Breast epithelium (tissue), 4 donors: ENCODE measurements around the gene ISG15. TPM values are rescaled to one million over a fixed set of nuclear protein-coding genes. Genes with fewer than 3 reads are reported as not detected.

Experiments
- DNase-seq, 2 donors: peaks; one replicate each; pipeline ENCODE4 v3.0.0-alpha.2; 2019; ENCODE audit warnings: low spot score in 2 of 2
- H3K27ac ChIP-seq, 2 donors: fragments of 200-600 bp; sonication (generic) in 1 of 2; one replicate each; pipeline ENCODE4 v1.5.1; 2016 to 2019; ENCODE audit warnings: mild to moderate bottlenecking in 1 of 2
- H3K27me3 ChIP-seq, 2 donors: fragments of 200-600 bp; sonication (generic) in 1 of 2; one replicate each; pipeline versions ENCODE4 v1.5.1 to v1.6.0; 2017 to 2019; ENCODE audit warnings: control low read depth in 1 of 2, mild to moderate bottlenecking in 1 of 2
- H3K36me3 ChIP-seq: fragments of 200-600 bp; one replicate; pipeline ENCODE4 v1.5.1; 2019
- H3K4me1 ChIP-seq, 2 donors: fragments of 200-600 bp; sonication (generic); one replicate each; pipeline ENCODE4 v1.5.1; 2016 to 2019; ENCODE audit warnings: control low read depth in 1 of 2
- H3K4me3 ChIP-seq, 3 donors: fragments of 200-600 bp; sonication (generic); 1 replicate in 2 of 3; 2 replicates in 1 of 3; pipeline ENCODE4 v1.5.1; 2016 to 2019; ENCODE audit warnings: mild to moderate bottlenecking in 3 of 3, moderate library complexity in 2 of 3
- H3K9me3 ChIP-seq, 2 donors: fragments of 200-600 bp; sonication (generic) in 1 of 2; one replicate each; pipeline ENCODE4 v1.5.1; 2016 to 2019; ENCODE audit warnings: control low read depth in 1 of 2
- POLR2A ChIP-seq: fragments of 450-650 bp; IDR thresholded peaks from one replicate; pipeline ENCODE4 v1.6.1; 2016; ENCODE audit warnings: antibody characterized with exemption, mild to moderate bottlenecking, moderate library complexity
- POLR2AphosphoS5 ChIP-seq, 3 donors: sonication (generic); formaldehyde crosslinking; IDR thresholded peaks; one replicate each; pipeline ENCODE4 v1.6.1; 2017; ENCODE audit warnings: antibody characterized with exemption in 3 of 3
- intact Hi-C: fragments of 100-400 bp; cut with DNase I; formaldehyde crosslinking; loops from one replicate; pipeline ENCODE4 v1.15.1; 2023; ENCODE audit warnings: low total_unique reads
- total RNA-seq, 3 donors: library from RNA; depleted of rRNA; stranded (reverse); fragments of >200 nt; gene quantifications; one replicate each; pipeline ENCODE4 v1.1.0, GENCODE V29; 2016
- TF ChIP-seq, protein P1 (sequence below), 3 donors: fragments of 450-650 bp; IDR thresholded peaks; one replicate each; pipeline ENCODE4 v1.5.1; 2016 to 2017; ENCODE audit warnings: antibody characterized with exemption in 3 of 3, mild to moderate bottlenecking in 3 of 3, moderate library complexity in 3 of 3

Gene ISG15
- total RNA-seq, 3 donors from 2014 or later, result 15.5 to 31.5 (median 18.0) TPM

GRCh38 chr1:1041092-1041523, 27.8 kb downstream of the ISG15 start:
- H3K4me1 ChIP-seq, result peaks cover 7 to 8% of the 10 kb centered on the region in 2 donors
- H3K27me3 ChIP-seq, result no peaks in the 10 kb centered on the region
- H3K36me3 ChIP-seq, result no peaks in the 10 kb centered on the region
- no peak for DNase-seq
- TF ChIP-seq POLR2A (no peak), POLR2AphosphoS5 (IDR thresholded peaks at IDR 0.05) (no peak)
- TF ChIP-seq, protein P1, sequence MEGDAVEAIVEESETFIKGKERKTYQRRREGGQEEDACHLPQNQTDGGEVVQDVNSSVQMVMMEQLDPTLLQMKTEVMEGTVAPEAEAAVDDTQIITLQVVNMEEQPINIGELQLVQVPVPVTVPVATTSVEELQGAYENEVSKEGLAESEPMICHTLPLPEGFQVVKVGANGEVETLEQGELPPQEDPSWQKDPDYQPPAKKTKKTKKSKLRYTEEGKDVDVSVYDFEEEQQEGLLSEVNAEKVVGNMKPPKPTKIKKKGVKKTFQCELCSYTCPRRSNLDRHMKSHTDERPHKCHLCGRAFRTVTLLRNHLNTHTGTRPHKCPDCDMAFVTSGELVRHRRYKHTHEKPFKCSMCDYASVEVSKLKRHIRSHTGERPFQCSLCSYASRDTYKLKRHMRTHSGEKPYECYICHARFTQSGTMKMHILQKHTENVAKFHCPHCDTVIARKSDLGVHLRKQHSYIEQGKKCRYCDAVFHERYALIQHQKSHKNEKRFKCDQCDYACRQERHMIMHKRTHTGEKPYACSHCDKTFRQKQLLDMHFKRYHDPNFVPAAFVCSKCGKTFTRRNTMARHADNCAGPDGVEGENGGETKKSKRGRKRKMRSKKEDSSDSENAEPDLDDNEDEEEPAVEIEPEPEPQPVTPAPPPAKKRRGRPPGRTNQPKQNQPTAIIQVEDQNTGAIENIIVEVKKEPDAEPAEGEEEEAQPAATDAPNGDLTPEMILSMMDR (IDR thresholded peaks at IDR 0.05), result no peak
- peak overlapping the region in 1 of 3 donors; percentile 66 for H3K4me3 ChIP-seq
- H3K27ac ChIP-seq, result no peak overlapping the region
- H3K9me3 ChIP-seq, result no peaks in the 10 kb centered on the region
- intact Hi-C loops, result no loop called here

GRCh38 chr1:1041873-1042272, 28.6 kb downstream of the ISG15 start:
- Histone ChIP-seq H3K4me3 (no peak overlapping the region), H3K4me1 (peaks cover 7 to 8% of the 10 kb centered on the region in 2 donors), H3K9me3 (no peaks in the 10 kb centered on the region), H3K27me3 (no peaks in the 10 kb centered on the region), H3K36me3 (no peaks in the 10 kb centered on the region), H3K27ac (no peak overlapping the region)
- TF ChIP-seq, protein P1 (IDR thresholded peaks at IDR 0.05), result no peak
- TF ChIP-seq POLR2AphosphoS5 (IDR thresholded peaks at IDR 0.05) (no peak), POLR2A (no peak)
- intact Hi-C loops, result no loop called here
- DNase-seq, result no peak

GRCh38 chr1:1042835-1043234, 29.5 kb downstream of the ISG15 start:
- no peaks in the 10 kb centered on the region for H3K36me3 ChIP-seq
- intact Hi-C loops, result no loop called here
- TF ChIP-seq, protein P1 (IDR thresholded peaks at IDR 0.05), result no peak
- TF ChIP-seq POLR2A (no peak), POLR2AphosphoS5 (IDR thresholded peaks at IDR 0.05) (no peak)

DNA sequence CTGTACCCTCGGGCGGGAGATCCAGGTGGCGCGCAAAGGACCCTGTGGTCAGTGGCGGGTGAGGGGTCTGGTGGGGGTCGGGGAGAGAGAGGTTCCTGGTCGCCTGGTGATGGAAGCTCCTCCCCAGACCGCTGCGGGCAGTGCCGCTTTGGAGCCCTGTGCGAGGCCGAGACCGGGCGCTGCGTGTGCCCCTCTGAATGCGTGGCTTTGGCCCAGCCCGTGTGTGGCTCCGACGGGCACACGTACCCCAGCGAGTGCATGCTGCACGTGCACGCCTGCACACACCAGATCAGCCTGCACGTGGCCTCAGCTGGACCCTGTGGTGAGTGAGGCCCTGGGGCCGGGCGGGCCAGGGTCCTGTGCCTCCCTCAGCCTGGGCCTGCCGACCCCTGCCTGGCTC, 30.1 kb downstream of the ISG15 start:
- Histone ChIP-seq H3K4me1 (peaks cover 7 to 8% of the 10 kb centered on the region in 2 donors), H3K27ac (no peak overlapping the region), H3K4me3 (no peak overlapping the region), H3K27me3 (no peaks in the 10 kb centered on the region), H3K36me3 (no peaks in the 10 kb centered on the region), H3K9me3 (no peaks in the 10 kb centered on the region)
- TF ChIP-seq POLR2AphosphoS5 (IDR thresholded peaks at IDR 0.05) (no peak), POLR2A (no peak)
- TF ChIP-seq, protein P1 (IDR thresholded peaks at IDR 0.05), result no peak
- no peak for DNase-seq
- intact Hi-C loops, result no loop called here

More at GRCh38 chr1:1042835-1043234, 29.5 kb downstream of the ISG15 start:
- Histone ChIP-seq H3K27me3 (no peaks in the 10 kb centered on the region), H3K4me1 (peaks cover 7 to 8% of the 10 kb centered on the region in 2 donors), H3K4me3 (no peak overlapping the region), H3K9me3 (no peaks in the 10 kb centered on the region), H3K27ac (no peak overlapping the region)
- no peak for DNase-seq

- TF ChIP-seq, protein P1 (IDR thresholded peaks at IDR 0.05), result no peak
- TF ChIP-seq POLR2A (no peak), POLR2AphosphoS5 (IDR thresholded peaks at IDR 0.05) (no peak)
- H3K4me1 ChIP-seq, result peaks cover 7 to 8% of the 10 kb centered on the region in 2 donors
- H3K9me3 ChIP-seq, result no peaks in the 10 kb centered on the region
- H3K27me3 ChIP-seq, result no peaks in the 10 kb centered on the region
- no peak overlapping the region for H3K27ac ChIP-seq
- no peaks in the 10 kb centered on the region for H3K36me3 ChIP-seq
- no peak for DNase-seq
- intact Hi-C loops, result no loop called here
- no peak overlapping the region for H3K4me3 ChIP-seq
Observed at GRCh38 chr1:1043921-1044320, 30.6 kb downstream of the ISG15 start.
